A673 (cell line): ENCODE results near the gene XIRP2.

ENCODE experiments used
- EZH2 ChIP-seq: fragments of 200-600 bp; sonication (generic); IDR thresholded peaks from 2 replicates; pipeline ENCODE4 v1.6.1; 2017; ENCODE audit warnings: borderline replicate concordance, low read depth, mild to moderate bottlenecking, mixed read lengths, antibody characterized with exemption, low read length; ENCODE audit not compliant: poor library complexity, severe bottlenecking
- TF ChIP-seq, protein P1 (sequence below): fragments of 300-800, 200-600 bp; sonication (generic); conservative IDR thresholded peaks from 2 replicates; pipeline ENCODE4 v1.5.1; 2017; ENCODE audit warnings: low read depth, mild to moderate bottlenecking, antibody characterized with exemption, low read length, moderate library complexity, mixed read lengths

DNA sequence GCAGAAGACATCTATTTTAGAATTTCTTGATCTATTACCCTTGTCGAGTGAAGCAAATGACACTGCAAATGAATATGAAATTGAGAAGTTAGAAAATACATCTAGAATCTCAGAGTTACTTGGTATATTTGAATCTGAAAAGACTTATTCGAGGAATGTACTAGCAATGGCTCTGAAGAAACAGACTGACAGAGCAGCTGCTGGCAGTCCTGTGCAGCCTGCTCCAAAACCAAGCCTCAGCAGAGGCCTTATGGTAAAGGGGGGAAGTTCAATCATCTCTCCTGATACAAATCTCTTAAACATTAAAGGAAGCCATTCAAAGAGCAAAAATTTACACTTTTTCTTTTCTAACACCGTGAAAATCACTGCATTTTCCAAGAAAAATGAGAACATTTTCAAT lies 370.4 kb downstream of the XIRP2 start:
- TF ChIP-seq, protein P1, sequence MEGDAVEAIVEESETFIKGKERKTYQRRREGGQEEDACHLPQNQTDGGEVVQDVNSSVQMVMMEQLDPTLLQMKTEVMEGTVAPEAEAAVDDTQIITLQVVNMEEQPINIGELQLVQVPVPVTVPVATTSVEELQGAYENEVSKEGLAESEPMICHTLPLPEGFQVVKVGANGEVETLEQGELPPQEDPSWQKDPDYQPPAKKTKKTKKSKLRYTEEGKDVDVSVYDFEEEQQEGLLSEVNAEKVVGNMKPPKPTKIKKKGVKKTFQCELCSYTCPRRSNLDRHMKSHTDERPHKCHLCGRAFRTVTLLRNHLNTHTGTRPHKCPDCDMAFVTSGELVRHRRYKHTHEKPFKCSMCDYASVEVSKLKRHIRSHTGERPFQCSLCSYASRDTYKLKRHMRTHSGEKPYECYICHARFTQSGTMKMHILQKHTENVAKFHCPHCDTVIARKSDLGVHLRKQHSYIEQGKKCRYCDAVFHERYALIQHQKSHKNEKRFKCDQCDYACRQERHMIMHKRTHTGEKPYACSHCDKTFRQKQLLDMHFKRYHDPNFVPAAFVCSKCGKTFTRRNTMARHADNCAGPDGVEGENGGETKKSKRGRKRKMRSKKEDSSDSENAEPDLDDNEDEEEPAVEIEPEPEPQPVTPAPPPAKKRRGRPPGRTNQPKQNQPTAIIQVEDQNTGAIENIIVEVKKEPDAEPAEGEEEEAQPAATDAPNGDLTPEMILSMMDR, result no peak
- no peak for TF ChIP-seq EZH2
